Glutamatergic neuron (in vitro differentiated cells): ENCODE measurements around the gene AP1G2. TPM values are rescaled to one million over a fixed set of nuclear protein-coding genes. Genes with fewer than 3 reads are reported as not detected.

Experiments used
- DNase-seq: peaks from one replicate; pipeline ENCODE4 v3.0.0; 2022
- H3K27ac Mint-ChIP-seq: one replicate; pipeline ENCODE4 v1.8.0; 2020; ENCODE audit warnings: mild to moderate bottlenecking, mixed read lengths, inconsistent platforms; ENCODE audit not compliant: unreplicated experiment
- H3K27me3 Mint-ChIP-seq: one replicate; pipeline ENCODE4 v1.8.0; 2020; ENCODE audit warnings: mild to moderate bottlenecking, moderate library complexity, mixed read lengths, inconsistent platforms; ENCODE audit not compliant: unreplicated experiment
- H3K36me3 Mint-ChIP-seq: one replicate; pipeline ENCODE4 v1.8.0; 2020; ENCODE audit warnings: mild to moderate bottlenecking, mixed read lengths, inconsistent platforms; ENCODE audit not compliant: unreplicated experiment
- H3K4me1 Mint-ChIP-seq: one replicate; pipeline ENCODE4 v1.8.0; 2020; ENCODE audit warnings: mild to moderate bottlenecking, low read depth, mixed read lengths, inconsistent platforms; ENCODE audit not compliant: unreplicated experiment
- H3K4me3 Mint-ChIP-seq: one replicate; pipeline ENCODE4 v1.8.0; 2020; ENCODE audit warnings: mild to moderate bottlenecking, mixed read lengths, inconsistent platforms; ENCODE audit not compliant: unreplicated experiment
- H3K9me3 Mint-ChIP-seq: one replicate; pipeline ENCODE4 v1.8.0; 2020; ENCODE audit warnings: mild to moderate bottlenecking, moderate library complexity, mixed read lengths, inconsistent platforms; ENCODE audit not compliant: unreplicated experiment
- total RNA-seq: library from RNA; stranded (reverse); fragmentation: NEBNext Ultra II Directional; extraction: Animal tissue kit (Norgen Biotek cat#: 25700); gene quantifications from one replicate; pipeline ENCODE4 v1.2.1, GENCODE V29; 2021; ENCODE audit not compliant: unreplicated experiment
- TF ChIP-seq, protein P1 (sequence below): fragments of 200-600 bp; sonication (generic); IDR thresholded peaks from one replicate; pipeline ENCODE4 v1.5.0; 2021; ENCODE audit not compliant: partially characterized antibody, unreplicated experiment

The AP1G2 gene
- total RNA-seq, 1 donor from 2014 or later: 105 TPM

DNA sequence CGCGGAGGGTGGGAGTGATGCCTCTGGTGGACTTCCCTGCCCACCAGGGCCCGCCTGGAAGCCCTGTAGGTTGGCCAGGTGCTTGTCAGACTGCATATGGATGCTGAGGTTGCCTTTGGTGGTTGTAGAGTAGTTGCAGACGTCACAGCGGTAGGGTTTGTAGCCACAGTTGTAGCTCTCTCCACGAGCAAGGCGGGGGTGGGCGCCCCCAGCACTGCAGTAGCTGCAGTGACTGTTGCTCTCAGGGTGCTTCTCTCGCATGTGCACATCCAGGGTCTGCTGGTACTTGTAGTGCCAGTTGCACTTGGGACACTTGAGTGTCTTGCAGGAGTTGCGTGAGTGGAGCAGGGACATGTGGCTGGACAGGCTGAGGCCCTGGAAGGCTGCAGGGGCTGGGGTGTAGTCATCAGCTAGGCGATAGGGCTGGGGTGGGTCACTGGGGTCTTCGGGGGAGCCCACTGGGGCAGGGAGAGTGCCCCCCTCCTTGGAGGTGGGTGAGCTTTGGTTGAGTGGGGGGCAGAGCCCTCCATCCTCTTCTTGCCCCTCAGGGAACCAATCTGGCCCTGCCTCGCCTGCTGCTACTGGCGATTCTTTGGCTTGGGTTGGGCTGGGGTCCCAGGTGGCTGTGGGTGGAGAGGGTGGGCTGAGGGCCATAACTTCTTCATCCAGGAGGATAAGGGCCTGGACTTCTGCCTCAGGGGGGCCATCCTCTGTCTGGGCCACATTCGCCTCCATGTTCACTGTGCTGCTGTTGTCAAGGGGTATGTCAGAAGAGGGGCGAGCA, 33.7 kb downstream of the AP1G2 start:
- Mint-ChIP-seq H3K9me3 (peaks cover 11% of the 10 kb centered on the region), H3K4me1 (peaks cover 23% of the 10 kb centered on the region), H3K4me3 (no peak overlapping the region), H3K36me3 (no peaks in the 10 kb centered on the region), H3K27me3 (peaks cover 8% of the 10 kb centered on the region), H3K27ac (no peak overlapping the region)
- TF ChIP-seq, protein P1, sequence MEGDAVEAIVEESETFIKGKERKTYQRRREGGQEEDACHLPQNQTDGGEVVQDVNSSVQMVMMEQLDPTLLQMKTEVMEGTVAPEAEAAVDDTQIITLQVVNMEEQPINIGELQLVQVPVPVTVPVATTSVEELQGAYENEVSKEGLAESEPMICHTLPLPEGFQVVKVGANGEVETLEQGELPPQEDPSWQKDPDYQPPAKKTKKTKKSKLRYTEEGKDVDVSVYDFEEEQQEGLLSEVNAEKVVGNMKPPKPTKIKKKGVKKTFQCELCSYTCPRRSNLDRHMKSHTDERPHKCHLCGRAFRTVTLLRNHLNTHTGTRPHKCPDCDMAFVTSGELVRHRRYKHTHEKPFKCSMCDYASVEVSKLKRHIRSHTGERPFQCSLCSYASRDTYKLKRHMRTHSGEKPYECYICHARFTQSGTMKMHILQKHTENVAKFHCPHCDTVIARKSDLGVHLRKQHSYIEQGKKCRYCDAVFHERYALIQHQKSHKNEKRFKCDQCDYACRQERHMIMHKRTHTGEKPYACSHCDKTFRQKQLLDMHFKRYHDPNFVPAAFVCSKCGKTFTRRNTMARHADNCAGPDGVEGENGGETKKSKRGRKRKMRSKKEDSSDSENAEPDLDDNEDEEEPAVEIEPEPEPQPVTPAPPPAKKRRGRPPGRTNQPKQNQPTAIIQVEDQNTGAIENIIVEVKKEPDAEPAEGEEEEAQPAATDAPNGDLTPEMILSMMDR: no peak
- DNase-seq: no peak

DNA sequence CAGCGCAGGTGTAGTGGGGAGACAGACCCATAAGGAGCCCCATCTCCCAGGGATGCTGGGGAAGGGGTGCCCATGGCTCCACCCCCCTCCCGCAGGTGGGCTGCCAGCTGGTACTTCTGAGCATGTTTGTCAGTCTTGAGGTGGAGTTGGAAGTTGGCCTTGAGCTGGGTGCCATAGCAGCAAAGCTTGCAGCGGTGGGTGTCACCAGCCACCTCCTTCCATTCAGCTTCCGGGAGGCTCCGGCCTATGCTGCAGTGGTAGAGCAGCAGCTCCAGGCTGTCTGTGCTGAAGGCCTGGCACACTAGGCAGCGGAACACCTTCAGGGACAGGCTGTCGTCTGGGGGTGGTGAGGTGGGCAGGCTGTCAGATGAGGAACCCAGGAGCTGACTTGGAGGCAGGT, 34.9 kb downstream of the AP1G2 start:
- Mint-ChIP-seq H3K36me3 (no peaks in the 10 kb centered on the region), H3K27me3 (peaks cover 10% of the 10 kb centered on the region), H3K27ac (no peak overlapping the region), H3K9me3 (peaks cover 13% of the 10 kb centered on the region), H3K4me3 (no peak overlapping the region), H3K4me1 (peaks cover 12% of the 10 kb centered on the region)
- DNase-seq: no peak
- TF ChIP-seq, protein P1: no peak

DNA sequence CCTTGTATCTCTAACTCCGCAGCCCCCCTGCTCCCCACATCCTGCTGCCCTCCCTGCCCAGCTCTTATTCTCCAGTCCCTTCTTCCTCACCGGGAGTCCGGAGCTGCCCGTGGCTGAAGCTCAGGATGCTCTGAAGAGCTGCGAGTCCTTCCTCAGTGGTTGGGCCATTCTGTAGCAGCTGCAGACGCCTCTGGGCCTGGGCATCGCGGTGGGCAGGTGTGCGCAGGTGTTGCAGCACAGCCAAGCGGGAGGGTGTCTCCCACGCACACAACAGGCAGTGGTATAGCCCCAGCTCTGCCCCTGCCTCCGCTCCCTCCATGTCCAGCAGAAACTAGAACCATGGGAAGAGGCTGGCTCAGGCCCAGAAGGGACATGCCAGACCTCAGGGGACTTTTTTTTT, 36.2 kb downstream of the AP1G2 start:
- Mint-ChIP-seq H3K27me3 (peaks cover 10% of the 10 kb centered on the region), H3K27ac (no peak overlapping the region), H3K36me3 (no peaks in the 10 kb centered on the region), H3K9me3 (peaks cover 13% of the 10 kb centered on the region), H3K4me3 (no peak overlapping the region), H3K4me1 (peaks cover 6% of the 10 kb centered on the region)
- DNase-seq: no peak
- TF ChIP-seq, protein P1: no peak

DNA sequence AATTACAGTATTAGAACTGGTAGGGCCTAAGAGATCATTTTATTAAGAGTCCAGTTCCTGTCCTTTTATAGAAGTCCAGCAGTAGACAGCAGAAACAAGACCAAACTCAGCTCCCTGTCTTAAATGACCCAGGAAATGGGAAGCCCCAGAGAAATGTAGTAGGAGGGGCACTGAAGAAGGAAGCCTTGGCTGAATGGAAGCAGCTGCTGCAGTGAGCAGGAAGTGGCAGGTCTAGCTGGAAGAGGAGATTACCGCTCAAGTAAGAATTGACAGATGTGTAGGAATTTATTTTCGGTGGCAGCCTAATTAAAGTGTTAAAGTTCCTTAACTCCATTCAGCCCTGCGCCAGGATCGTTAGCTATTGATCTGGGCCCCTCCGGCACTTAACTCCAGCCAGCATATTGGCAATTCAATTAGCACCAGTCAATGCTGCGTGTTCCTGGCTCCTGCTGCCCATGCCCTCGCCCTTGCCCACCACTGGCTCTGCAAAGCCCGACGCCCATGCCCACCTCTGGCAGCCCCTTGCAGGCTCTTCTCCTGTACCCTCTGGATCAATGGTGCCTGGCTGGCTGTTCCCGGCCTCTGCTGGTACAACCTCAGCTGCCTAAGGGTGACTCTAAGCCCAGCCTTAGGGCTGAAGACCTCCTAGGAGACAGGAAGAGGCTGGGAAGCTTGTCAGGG, 37.1 kb downstream of the AP1G2 start:
- peaks cover 13% of the 10 kb centered on the region for H3K27me3 Mint-ChIP-seq
- H3K9me3 Mint-ChIP-seq: peaks cover 13% of the 10 kb centered on the region
- peaks cover 2% of the 10 kb centered on the region for H3K4me1 Mint-ChIP-seq
- TF ChIP-seq, protein P1: no peak
- no peaks in the 10 kb centered on the region for H3K36me3 Mint-ChIP-seq
- no peak overlapping the region for H3K4me3 Mint-ChIP-seq
- DNase-seq: no peak
- H3K27ac Mint-ChIP-seq: no peak overlapping the region

DNA sequence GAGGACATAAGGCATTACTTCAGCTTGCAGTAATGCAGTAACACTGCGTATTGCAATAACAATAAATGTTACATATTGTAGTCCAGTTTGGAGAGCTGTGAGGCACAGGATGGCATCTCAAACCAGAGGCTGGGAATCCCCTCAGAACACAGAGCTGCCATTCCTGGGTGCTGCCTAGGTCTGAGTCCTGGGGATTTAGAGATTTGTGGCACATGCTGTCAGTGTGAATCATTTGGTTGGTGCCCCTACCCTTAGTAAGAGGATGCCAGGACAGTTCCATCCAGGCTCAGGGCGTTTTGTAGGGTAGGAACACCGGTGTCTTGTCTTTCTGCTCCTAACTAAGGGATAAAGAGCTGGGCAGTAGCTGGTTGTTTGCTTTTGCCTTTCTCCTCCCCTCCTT, 38.6 kb downstream of the AP1G2 start:
- peaks cover 13% of the 10 kb centered on the region for H3K27me3 Mint-ChIP-seq
- H3K9me3 Mint-ChIP-seq: peaks cover 13% of the 10 kb centered on the region
- DNase-seq: no peak
- H3K4me1 Mint-ChIP-seq: peaks cover 2% of the 10 kb centered on the region
- H3K4me3 Mint-ChIP-seq: no peak overlapping the region
- H3K36me3 Mint-ChIP-seq: no peaks in the 10 kb centered on the region
- TF ChIP-seq, protein P1: no peak
- H3K27ac Mint-ChIP-seq: no peak overlapping the region
